Mesenchymal stem cell (in vitro differentiated cells and primary cell): ENCODE measurements around the gene TOMM7.

Experiments
- DNase-seq: peaks from one replicate; pipeline ENCODE4 v3.0.0-alpha.2; 2013
- H2AFZ ChIP-seq: one replicate; pipeline ENCODE4 v1.6.1; 2013; ENCODE audit warnings: low read depth, mild to moderate bottlenecking, control low read depth, inconsistent platforms, low read length, moderate library complexity
- H2AK5ac ChIP-seq: 2 replicates; pipeline ENCODE4 v1.6.1; 2013; ENCODE audit warnings: low read length, moderate library complexity, mild to moderate bottlenecking, inconsistent platforms; ENCODE audit not compliant: severe bottlenecking
- H2BK120ac ChIP-seq: one replicate; pipeline ENCODE4 v1.6.1; 2013; ENCODE audit warnings: low read depth, mild to moderate bottlenecking, inconsistent platforms, low read length, moderate library complexity
- H2BK12ac ChIP-seq, 2 experiments: one replicate each; pipeline ENCODE4 v1.6.1; 2013; ENCODE audit warnings: inconsistent platforms in 2 of 2, low read length in 2 of 2, mild to moderate bottlenecking in 2 of 2, moderate library complexity in 2 of 2, control low read depth in 1 of 2
- H2BK15ac ChIP-seq: one replicate; pipeline ENCODE4 v1.6.1; 2013; ENCODE audit warnings: mild to moderate bottlenecking, low read depth, inconsistent platforms; ENCODE audit not compliant: poor library complexity, severe bottlenecking
- H2BK5ac ChIP-seq: 2 replicates; pipeline ENCODE4 v1.6.1; 2013; ENCODE audit warnings: low read depth, mild to moderate bottlenecking, low read length, control low read depth, inconsistent platforms; ENCODE audit not compliant: poor library complexity, severe bottlenecking
- H3K14ac ChIP-seq, 2 experiments: one replicate each; pipeline ENCODE4 v1.6.1; 2013; ENCODE audit warnings: inconsistent platforms in 2 of 2, low read length in 2 of 2, control low read depth in 1 of 2, mild to moderate bottlenecking in 1 of 2, moderate library complexity in 1 of 2
- H3K18ac ChIP-seq, 2 experiments: one replicate each; pipeline ENCODE4 v1.6.1; 2013; ENCODE audit warnings: inconsistent platforms in 2 of 2, low read length in 2 of 2, control low read depth in 1 of 2, low read depth in 1 of 2, mild to moderate bottlenecking in 1 of 2
- H3K23ac ChIP-seq, 2 experiments: one replicate each; pipeline ENCODE4 v1.6.1; 2013; ENCODE audit warnings: inconsistent platforms in 2 of 2, low read length in 2 of 2, mild to moderate bottlenecking in 2 of 2, moderate library complexity in 2 of 2, control low read depth in 1 of 2
- H3K27ac ChIP-seq: 2 replicates; pipeline ENCODE4 v1.5.1; 2013; ENCODE audit warnings: mild to moderate bottlenecking, moderate library complexity, low read length, control low read depth, inconsistent platforms; ENCODE audit not compliant: poor library complexity, severe bottlenecking
- H3K27me3 ChIP-seq, 2 experiments: 2 replicates each; pipeline versions ENCODE4 v1.6.1 to v1.7.0; 2013; ENCODE audit warnings: low read length in 2 of 2, mild to moderate bottlenecking in 2 of 2, moderate library complexity in 2 of 2, control low read depth in 1 of 2, inconsistent platforms in 1 of 2; ENCODE audit not compliant: control insufficient read depth in 1 of 2, insufficient read depth in 1 of 2
- H3K36me3 ChIP-seq, 2 experiments: 2 replicates each; pipeline versions ENCODE4 v1.6.1 to v1.7.0; 2013; ENCODE audit warnings: low read length in 2 of 2, control low read depth in 1 of 2, inconsistent platforms in 1 of 2, low read depth in 1 of 2, mild to moderate bottlenecking in 1 of 2; ENCODE audit not compliant: insufficient read depth in 2 of 2, control insufficient read depth in 1 of 2
- H3K4ac ChIP-seq, 2 experiments: one replicate each; pipeline ENCODE4 v1.6.1; 2013; ENCODE audit warnings: inconsistent platforms in 2 of 2, low read length in 2 of 2, mild to moderate bottlenecking in 2 of 2, moderate library complexity in 2 of 2, control low read depth in 1 of 2, low read depth in 1 of 2
- H3K4me1 ChIP-seq: 2 replicates; pipeline ENCODE4 v1.6.1; 2013; ENCODE audit warnings: low read depth, low read length, control low read depth; ENCODE audit not compliant: control insufficient read depth, insufficient read depth
- H3K4me2 ChIP-seq: 2 replicates; pipeline ENCODE4 v1.6.1; 2013; ENCODE audit warnings: low read length, mild to moderate bottlenecking, inconsistent platforms; ENCODE audit not compliant: poor library complexity, severe bottlenecking
- H3K4me3 ChIP-seq, 2 experiments: 2 replicates each; pipeline versions ENCODE4 v1.5.1 to v1.7.0; 2013; ENCODE audit warnings: low read length in 2 of 2, mild to moderate bottlenecking in 2 of 2, control low read depth in 1 of 2, low read depth in 1 of 2; ENCODE audit not compliant: insufficient read depth in 1 of 2
- H3K79me1 ChIP-seq: replicated peaks from 2 replicates; pipeline ENCODE4 v1.6.1; 2013; ENCODE audit warnings: mild to moderate bottlenecking, control low read depth, low read length, inconsistent platforms; ENCODE audit not compliant: poor library complexity, severe bottlenecking
- H3K9ac ChIP-seq: 2 replicates; pipeline ENCODE4 v1.7.0; 2013; ENCODE audit warnings: mild to moderate bottlenecking, low read length, moderate library complexity
- H3K9me3 ChIP-seq: 2 replicates; pipeline ENCODE4 v1.7.0; 2013; ENCODE audit warnings: mild to moderate bottlenecking, low read length; ENCODE audit not compliant: control insufficient read depth
- H4K8ac ChIP-seq: one replicate; pipeline ENCODE4 v1.6.1; 2013; ENCODE audit warnings: inconsistent platforms, mild to moderate bottlenecking, low read length, moderate library complexity
- H4K91ac ChIP-seq: one replicate; pipeline ENCODE4 v1.6.1; 2013; ENCODE audit warnings: mild to moderate bottlenecking, low read length, inconsistent platforms
- WGBS: methylation state at CpG from one replicate; pipeline ENCODE4 v1.1.7; 2013; ENCODE audit warnings: mixed read lengths; 5-methylcytosine and 5-hydroxymethylcytosine counted together

Gene TOMM7

GRCh38 chr7:22849172-22849571 is 26.5 kb upstream of the TOMM7 start:
- no peaks in the 10 kb centered on the region for H3K36me3 ChIP-seq
- H3K9ac ChIP-seq = no peak overlapping the region
- no peak overlapping the region for H2BK12ac ChIP-seq
- no peak overlapping the region for H2AFZ ChIP-seq
- no peak overlapping the region for H3K27ac ChIP-seq
- H2BK5ac ChIP-seq = no peak overlapping the region
- no peak for DNase-seq
- no peak overlapping the region for H2BK120ac ChIP-seq
- H4K8ac ChIP-seq = no peak overlapping the region
- H3K4me3 ChIP-seq = no peak overlapping the region
- WGBS = 66% methylated on average over 2 of the region's 2 CpGs
- no peaks in the 10 kb centered on the region for H3K27me3 ChIP-seq
- no peaks in the 10 kb centered on the region for H3K9me3 ChIP-seq
- H4K91ac ChIP-seq = no peak overlapping the region
- H3K4me1 ChIP-seq = no peaks in the 10 kb centered on the region
- no peak overlapping the region for H3K18ac ChIP-seq
- H3K4ac ChIP-seq = no peak overlapping the region
- no peaks in the 10 kb centered on the region for H3K79me1 ChIP-seq
- no peak overlapping the region for H3K14ac ChIP-seq
- H2AK5ac ChIP-seq = no peak overlapping the region
- no peak overlapping the region for H3K4me2 ChIP-seq
- no peak overlapping the region for H2BK15ac ChIP-seq
- no peak overlapping the region for H3K23ac ChIP-seq

DNA sequence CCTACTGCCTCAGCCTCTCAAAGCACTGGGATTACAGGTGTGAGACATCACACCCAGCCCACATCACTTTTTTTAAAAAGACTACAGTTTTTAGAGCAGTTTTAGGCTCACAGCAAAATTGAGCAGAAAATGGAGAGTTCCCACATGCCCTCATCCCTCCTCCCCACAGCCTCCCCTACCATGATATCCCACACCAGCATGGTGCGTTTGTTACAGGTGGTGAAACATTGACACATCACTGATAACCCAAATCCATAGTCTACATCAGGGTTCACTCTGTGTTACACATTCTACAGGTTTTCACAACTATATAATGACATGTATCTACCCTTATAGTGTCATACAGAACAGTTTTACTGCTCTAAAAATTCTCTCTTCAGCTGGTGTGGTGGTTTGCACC is 24.3 kb upstream of the TOMM7 start:
- Histone ChIP-seq H3K9me3 (no peaks in the 10 kb centered on the region), H3K27me3 (no peaks in the 10 kb centered on the region), H3K4me1 (no peaks in the 10 kb centered on the region), H3K14ac (no peak overlapping the region), H3K4ac (no peak overlapping the region), H2AFZ (no peak overlapping the region), H4K91ac (no peak overlapping the region), H2BK5ac (no peak overlapping the region), H3K79me1 (no peaks in the 10 kb centered on the region), H3K18ac (no peak overlapping the region), H3K4me2 (no peak overlapping the region), H3K23ac (no peak overlapping the region), H2BK12ac (no peak overlapping the region), H3K27ac (no peak overlapping the region), H2BK120ac (no peak overlapping the region), H3K36me3 (no peaks in the 10 kb centered on the region), H2AK5ac (no peak overlapping the region), H2BK15ac (no peak overlapping the region), H3K4me3 (no peak overlapping the region), H3K9ac (no peak overlapping the region), H4K8ac (no peak overlapping the region)
- no peak for DNase-seq
- WGBS = 77% methylated on average over 1 of the region's 1 CpG

DNA sequence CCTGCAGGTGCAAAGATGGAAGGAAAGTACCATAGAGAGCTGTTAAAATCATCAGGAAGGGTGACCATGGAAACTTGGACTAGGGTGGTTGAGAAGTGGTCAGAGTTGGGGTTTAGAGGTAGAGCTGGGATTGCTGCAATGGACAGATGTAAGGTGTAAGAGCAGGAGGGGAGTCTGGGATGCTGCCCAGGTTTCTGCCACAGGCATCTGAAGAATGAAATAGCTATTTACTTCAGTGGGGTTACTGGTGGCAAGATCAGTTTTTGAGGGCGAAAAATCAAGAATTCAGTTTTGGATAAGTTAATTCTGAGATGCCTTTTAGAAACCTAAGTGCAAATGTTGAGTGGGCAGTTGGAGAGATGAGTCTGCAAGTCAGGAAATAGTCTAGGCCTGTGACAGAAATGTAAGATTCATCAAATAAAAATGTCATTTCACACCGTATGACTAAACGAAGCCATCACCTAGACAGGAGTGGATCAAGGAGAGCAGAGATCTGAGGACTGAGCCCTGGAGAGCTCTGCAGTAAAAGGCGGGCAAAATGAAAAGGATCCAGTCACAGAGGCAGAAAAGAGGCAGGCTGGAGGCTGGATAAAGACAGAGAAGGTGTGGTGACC is 22.7 kb upstream of the TOMM7 start:
- H2AFZ ChIP-seq = no peak overlapping the region
- no peak for DNase-seq
- no peak overlapping the region for H3K4ac ChIP-seq
- no peak overlapping the region for H3K27ac ChIP-seq
- H2BK12ac ChIP-seq = no peak overlapping the region
- H3K4me3 ChIP-seq = no peak overlapping the region
- no peak overlapping the region for H3K14ac ChIP-seq
- H3K18ac ChIP-seq = no peak overlapping the region
- no peak overlapping the region for H2BK120ac ChIP-seq
- no peak overlapping the region for H4K91ac ChIP-seq
- H4K8ac ChIP-seq = no peak overlapping the region
- H3K4me1 ChIP-seq = no peaks in the 10 kb centered on the region
- H3K27me3 ChIP-seq = no peaks in the 10 kb centered on the region
- H3K36me3 ChIP-seq = no peaks in the 10 kb centered on the region
- no peak overlapping the region for H2BK5ac ChIP-seq
- H3K79me1 ChIP-seq = no peaks in the 10 kb centered on the region
- 91% methylated on average over 4 of the region's 4 CpGs for WGBS
- H2BK15ac ChIP-seq = no peak overlapping the region
- no peak overlapping the region for H3K23ac ChIP-seq
- H2AK5ac ChIP-seq = no peak overlapping the region
- no peak overlapping the region for H3K9ac ChIP-seq
- H3K4me2 ChIP-seq = no peak overlapping the region
- no peaks in the 10 kb centered on the region for H3K9me3 ChIP-seq

DNA sequence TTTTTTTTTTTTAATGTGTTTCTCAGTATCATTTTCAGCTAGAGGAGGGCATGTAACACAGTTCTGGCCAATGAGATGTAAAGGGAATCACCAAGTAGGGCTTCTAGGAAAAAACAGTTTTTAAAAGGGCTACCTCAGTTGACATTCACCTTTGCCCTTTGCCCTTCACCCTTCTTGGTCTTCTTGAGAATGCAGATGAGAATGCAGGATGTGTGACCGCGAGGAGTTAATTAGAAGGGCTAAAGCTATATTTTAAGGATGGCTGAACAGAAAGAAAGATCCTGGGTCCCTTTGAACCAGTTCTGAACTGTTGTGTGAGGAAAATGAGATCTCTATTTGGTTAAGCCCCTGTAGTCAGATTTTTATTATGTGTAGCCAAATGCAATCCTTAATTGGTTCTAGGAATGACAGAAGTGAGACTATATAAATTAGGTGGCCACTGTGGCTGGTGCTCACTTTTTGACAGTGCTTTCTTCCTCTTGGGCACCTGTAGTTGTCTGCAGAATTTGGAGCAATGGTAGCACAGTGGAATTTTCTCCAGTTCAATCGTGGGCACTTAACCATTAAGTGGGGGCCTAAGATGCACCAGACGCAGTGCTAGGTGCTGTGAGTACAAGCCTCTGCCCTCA is 21.1 kb upstream of the TOMM7 start:
- no peak overlapping the region for H3K18ac ChIP-seq
- H3K23ac ChIP-seq = no peak overlapping the region
- no peak overlapping the region for H4K91ac ChIP-seq
- no peak overlapping the region for H2AK5ac ChIP-seq
- H3K79me1 ChIP-seq = no peaks in the 10 kb centered on the region
- H4K8ac ChIP-seq = no peak overlapping the region
- H2BK5ac ChIP-seq = no peak overlapping the region
- no peaks in the 10 kb centered on the region for H3K9me3 ChIP-seq
- H2BK12ac ChIP-seq = no peak overlapping the region
- no peak overlapping the region for H3K14ac ChIP-seq
- H3K4me3 ChIP-seq = no peak overlapping the region
- DNase-seq = no peak
- H3K4me1 ChIP-seq = no peaks in the 10 kb centered on the region
- WGBS = 58% methylated on average over 4 of the region's 4 CpGs
- no peaks in the 10 kb centered on the region for H3K27me3 ChIP-seq
- no peak overlapping the region for H3K9ac ChIP-seq
- no peak overlapping the region for H2BK15ac ChIP-seq
- no peak overlapping the region for H2BK120ac ChIP-seq
- H3K4ac ChIP-seq = no peak overlapping the region
- no peak overlapping the region for H3K4me2 ChIP-seq
- no peaks in the 10 kb centered on the region for H3K36me3 ChIP-seq
- no peak overlapping the region for H2AFZ ChIP-seq
- H3K27ac ChIP-seq = no peak overlapping the region
